Immature natural killer cell (primary cell): ENCODE results near the gene CPA4. TPM values are rescaled to one million over a fixed set of nuclear protein-coding genes. Genes with fewer than 3 reads are reported as not detected.

Source experiments
- DNase-seq, 3 donors: peaks; one replicate each; pipeline ENCODE4 v3.0.0; 2022; ENCODE audit warnings: mixed read lengths in 1 of 3
- H3K27ac Mint-ChIP-seq, 6 donors: one replicate each; pipeline ENCODE4 v1.8.0; 2020; ENCODE audit warnings: mixed read lengths in 6 of 6, mild to moderate bottlenecking in 5 of 6, inconsistent platforms in 4 of 6, moderate library complexity in 3 of 6
- H3K27me3 Mint-ChIP-seq, 3 donors: one replicate each; pipeline ENCODE4 v1.8.0; 2020 to 2021; ENCODE audit warnings: low read depth in 3 of 3, mild to moderate bottlenecking in 3 of 3, mixed read lengths in 3 of 3, moderate library complexity in 3 of 3, inconsistent platforms in 1 of 3
- H3K36me3 Mint-ChIP-seq, 3 donors: one replicate each; pipeline ENCODE4 v1.8.0; 2020; ENCODE audit warnings: mixed read lengths in 3 of 3, inconsistent platforms in 2 of 3, mild to moderate bottlenecking in 2 of 3
- H3K4me1 Mint-ChIP-seq, 2 donors: one replicate each; pipeline ENCODE4 v1.8.0; 2020; ENCODE audit warnings: inconsistent platforms in 2 of 2, mild to moderate bottlenecking in 2 of 2, mixed read lengths in 2 of 2, moderate library complexity in 1 of 2
- H3K4me3 Mint-ChIP-seq, 5 donors: one replicate each; pipeline ENCODE4 v1.8.0; 2020; ENCODE audit warnings: mild to moderate bottlenecking in 5 of 5, mixed read lengths in 5 of 5, inconsistent platforms in 3 of 5, moderate library complexity in 3 of 5
- H3K9me3 Mint-ChIP-seq, 6 donors: one replicate each; pipeline ENCODE4 v1.8.0; 2020; ENCODE audit warnings: mild to moderate bottlenecking in 6 of 6, mixed read lengths in 6 of 6, inconsistent platforms in 4 of 6, moderate library complexity in 3 of 6
- polyA plus RNA-seq, 3 donors: library from polyadenylated mRNA; unstranded; fragments of 300-500 nt; fragmentation: Illumina TruSeq; gene quantifications; one replicate each; pipeline ENCODE4 v1.2.3, GENCODE V29; 2021

Gene CPA4
- polyA plus RNA-seq, 3 donors from 2014 or later: not detected

DNA sequence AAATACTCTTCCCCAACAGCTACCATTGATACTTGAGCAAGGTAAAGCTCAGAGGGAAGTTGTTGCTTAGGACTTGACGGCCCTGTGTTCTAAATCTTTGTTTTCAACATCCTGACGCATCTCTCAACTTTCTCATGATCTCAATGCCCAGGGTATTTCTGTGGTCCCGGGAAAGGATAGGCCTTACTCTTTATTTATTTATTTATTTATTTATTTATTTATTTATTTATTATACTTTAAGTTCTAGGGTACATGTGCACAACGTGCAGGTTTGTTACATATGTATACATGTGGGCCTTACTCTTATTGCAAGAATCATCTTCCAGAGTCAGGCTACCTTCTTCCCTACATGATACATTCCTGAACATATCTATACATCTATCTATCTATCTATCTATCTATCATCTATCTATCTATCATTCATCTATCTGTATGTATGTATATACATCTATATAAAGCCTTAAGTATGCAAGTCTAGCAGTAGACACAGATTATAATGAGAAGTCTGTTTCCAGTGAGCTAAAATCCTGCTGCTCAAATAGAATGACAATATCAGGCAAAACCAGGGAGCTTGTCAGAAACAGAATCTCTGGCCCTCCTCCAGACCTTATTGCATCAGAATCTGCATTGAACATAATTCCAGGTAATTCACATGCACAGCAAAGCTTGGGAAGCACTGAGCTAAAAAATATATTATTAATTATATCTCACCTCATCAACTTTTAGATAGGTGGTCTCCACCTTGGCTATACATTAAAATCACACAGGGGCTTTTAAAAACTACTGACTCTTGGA, 39.5 kb downstream of the CPA4 start:
- no peak overlapping the region for H3K27ac Mint-ChIP-seq

DNA sequence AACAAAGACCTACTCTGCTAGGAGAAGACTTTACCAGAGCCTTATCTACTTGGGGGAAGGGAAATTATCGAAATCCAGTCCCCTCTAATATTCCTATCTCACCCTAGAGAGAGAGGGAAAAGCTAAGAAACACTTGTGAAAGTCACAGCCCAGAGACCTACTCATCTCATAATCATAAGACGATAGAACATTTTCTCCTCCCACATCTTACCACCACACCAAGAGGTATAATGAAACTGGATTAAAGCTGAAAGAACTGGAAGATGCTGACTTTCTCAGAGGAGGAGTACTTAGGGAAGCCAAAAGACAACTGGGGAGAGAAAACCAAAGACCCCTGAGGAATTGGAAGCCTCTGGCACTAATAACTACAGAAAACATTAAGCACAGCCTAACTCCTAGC, 40.9 kb downstream of the CPA4 start:
- no peak for DNase-seq
- H3K9me3 Mint-ChIP-seq: no peaks in the 10 kb centered on the region
- H3K4me3 Mint-ChIP-seq: no peak overlapping the region
- H3K27me3 Mint-ChIP-seq: peaks cover 0 to 5% (median 3%) of the 10 kb centered on the region in 3 donors
- no peaks in the 10 kb centered on the region for H3K36me3 Mint-ChIP-seq
- no peaks in the 10 kb centered on the region for H3K4me1 Mint-ChIP-seq
- H3K27ac Mint-ChIP-seq: no peak overlapping the region

More for the DNA sequence above, 39.5 kb downstream of the CPA4 start:
- Mint-ChIP-seq H3K36me3 (no peaks in the 10 kb centered on the region), H3K27me3 (peaks cover 0 to 8% (median 2%) of the 10 kb centered on the region in 3 donors), H3K4me3 (no peak overlapping the region), H3K4me1 (no peaks in the 10 kb centered on the region), H3K9me3 (no peaks in the 10 kb centered on the region)
- no peak for DNase-seq

DNA sequence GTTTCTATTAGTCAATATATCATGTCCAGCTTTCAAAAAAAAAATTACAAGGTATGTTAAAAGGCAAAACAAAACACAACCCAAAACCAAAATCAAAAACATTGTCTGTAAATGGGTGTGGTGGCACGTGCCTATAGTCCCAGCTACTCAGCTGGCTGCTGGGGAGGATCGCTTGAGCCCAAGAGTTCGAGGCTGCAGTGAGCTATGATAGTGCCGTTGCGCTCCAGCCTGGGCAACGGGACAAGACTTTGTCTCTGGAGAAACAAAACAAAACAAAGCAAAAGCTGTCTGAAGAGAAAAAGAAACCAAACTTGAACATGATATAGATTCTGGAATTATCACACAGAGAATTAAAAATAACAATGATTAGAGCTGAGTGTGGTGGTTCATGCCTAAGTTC, 41.3 kb downstream of the CPA4 start:
- no peak overlapping the region for H3K27ac Mint-ChIP-seq
- no peaks in the 10 kb centered on the region for H3K9me3 Mint-ChIP-seq
- no peak overlapping the region for H3K4me3 Mint-ChIP-seq
- no peaks in the 10 kb centered on the region for H3K4me1 Mint-ChIP-seq
- peaks cover 0 to 5% (median 3%) of the 10 kb centered on the region in 3 donors for H3K27me3 Mint-ChIP-seq
- no peak for DNase-seq
- H3K36me3 Mint-ChIP-seq: no peaks in the 10 kb centered on the region

DNA sequence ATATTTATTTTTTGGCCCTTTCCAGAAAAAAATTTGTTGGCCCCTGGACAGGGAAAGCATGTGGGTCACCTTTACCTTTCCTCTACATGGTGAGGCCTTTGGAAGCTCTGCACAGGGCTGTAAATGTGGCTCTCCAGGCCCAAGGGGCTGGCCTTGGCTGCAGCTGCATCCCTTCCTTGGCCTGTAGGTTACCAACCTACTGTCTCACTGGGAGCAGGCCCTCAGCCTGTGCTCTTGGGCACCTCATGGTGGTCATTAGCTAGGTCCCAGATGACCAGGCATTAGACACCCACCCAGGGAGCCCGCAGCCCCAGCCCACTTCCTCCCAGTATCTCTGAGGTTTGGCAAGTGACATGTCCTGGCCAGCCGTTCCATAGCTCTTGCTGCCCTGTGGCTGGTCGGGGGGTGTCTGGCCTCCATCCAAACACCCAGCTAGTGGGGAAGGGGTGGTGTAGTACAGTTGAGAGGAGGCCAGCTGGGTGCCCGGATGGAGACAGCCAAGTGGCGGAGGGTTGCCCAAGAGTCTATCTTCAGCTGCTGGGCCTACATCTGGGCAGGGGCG, 44.5 kb downstream of the CPA4 start:
- H3K4me1 Mint-ChIP-seq: no peaks in the 10 kb centered on the region
- no peaks in the 10 kb centered on the region for H3K36me3 Mint-ChIP-seq
- H3K9me3 Mint-ChIP-seq: no peaks in the 10 kb centered on the region
- peaks cover under 1 to 7% (median 1%) of the 10 kb centered on the region in 3 donors for H3K27me3 Mint-ChIP-seq
- H3K27ac Mint-ChIP-seq: no peak overlapping the region
- no peak for DNase-seq
- H3K4me3 Mint-ChIP-seq: no peak overlapping the region

DNA sequence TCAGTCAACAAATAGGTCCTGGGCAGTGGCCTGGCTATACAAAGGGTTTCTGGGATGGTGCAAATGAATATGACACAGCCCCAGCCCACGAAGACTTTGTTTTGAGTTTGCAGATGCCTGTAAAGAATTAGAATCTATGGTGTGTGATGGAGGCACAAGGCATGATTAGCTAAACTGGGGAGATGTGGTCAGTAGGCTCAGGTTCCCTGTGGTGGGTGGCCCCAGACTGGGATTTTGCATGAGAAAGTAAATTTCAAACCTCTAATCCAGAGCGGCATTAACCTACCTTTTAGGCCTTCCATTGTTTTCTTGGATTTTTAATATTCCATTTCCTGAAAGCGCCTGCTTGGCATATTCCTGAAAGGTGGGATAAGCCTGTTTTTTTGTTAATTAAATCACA, 45.3 kb downstream of the CPA4 start:
- DNase-seq: no peak
- H3K27me3 Mint-ChIP-seq: peaks cover 1 to 6% (median 1%) of the 10 kb centered on the region in 3 donors
- H3K27ac Mint-ChIP-seq: no peak overlapping the region
- no peak overlapping the region for H3K4me3 Mint-ChIP-seq
- no peaks in the 10 kb centered on the region for H3K9me3 Mint-ChIP-seq
- no peaks in the 10 kb centered on the region for H3K36me3 Mint-ChIP-seq
- no peaks in the 10 kb centered on the region for H3K4me1 Mint-ChIP-seq

DNA sequence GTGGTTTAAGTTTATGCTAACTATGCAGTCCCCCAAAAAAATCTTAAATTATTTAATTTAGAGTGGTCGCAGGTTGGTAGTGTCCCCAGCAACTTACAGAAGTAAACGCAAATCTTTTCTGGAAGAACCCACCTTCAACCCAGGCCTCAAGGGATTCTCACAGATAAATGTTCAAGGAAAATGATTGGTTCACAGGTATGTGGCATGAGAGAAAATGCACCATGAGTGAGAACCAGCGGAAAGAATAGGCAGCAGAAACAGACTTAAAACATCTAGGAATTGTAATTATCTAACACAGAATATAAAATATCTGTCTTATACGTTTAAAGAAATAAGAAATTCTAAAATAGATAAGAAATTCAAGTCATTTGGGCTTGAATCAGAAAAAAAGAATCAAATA, 48.9 kb downstream of the CPA4 start:
- peaks cover 1 to 4% (median 1%) of the 10 kb centered on the region in 3 donors for H3K27me3 Mint-ChIP-seq
- no peaks in the 10 kb centered on the region for H3K4me1 Mint-ChIP-seq
- DNase-seq: no peak
- H3K27ac Mint-ChIP-seq: no peak overlapping the region
- no peaks in the 10 kb centered on the region for H3K9me3 Mint-ChIP-seq
- no peaks in the 10 kb centered on the region for H3K36me3 Mint-ChIP-seq
- no peak overlapping the region for H3K4me3 Mint-ChIP-seq

DNA sequence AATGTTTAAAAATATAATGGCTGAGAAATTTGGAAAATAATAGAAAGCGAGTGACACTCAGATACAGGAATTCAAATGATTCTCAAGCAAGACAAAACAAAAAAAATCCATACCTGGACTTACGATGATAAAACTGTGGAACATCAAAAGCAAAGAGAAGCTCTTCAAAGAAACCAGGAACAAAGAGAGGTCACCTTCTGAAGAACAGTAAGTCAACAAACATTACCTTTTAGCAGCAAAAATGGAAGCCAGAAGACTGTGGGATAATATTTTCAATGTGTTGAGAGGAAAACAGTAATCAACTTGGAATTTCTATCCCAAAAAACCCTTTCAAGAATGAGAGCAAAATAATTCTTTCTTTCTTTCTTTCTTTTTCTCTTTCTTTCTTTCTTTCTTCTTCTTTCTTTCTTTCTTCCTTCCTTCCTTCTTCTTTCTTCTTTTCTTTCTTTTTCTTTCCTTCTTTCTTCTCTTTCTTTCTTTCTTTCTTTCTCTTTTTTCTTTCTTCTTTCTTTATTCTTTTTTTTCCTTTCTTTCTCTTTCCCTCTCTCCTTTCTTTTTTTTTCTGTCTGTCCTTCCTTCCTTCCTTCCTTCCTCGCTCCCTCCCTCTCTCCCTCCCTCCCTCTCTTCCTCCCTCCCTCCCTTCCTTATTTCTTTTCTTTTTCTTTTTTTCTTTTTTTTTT, 49.9 kb downstream of the CPA4 start:
- H3K27me3 Mint-ChIP-seq: peaks cover 1 to 4% (median 1%) of the 10 kb centered on the region in 3 donors
- no peak for DNase-seq
- H3K4me3 Mint-ChIP-seq: no peak overlapping the region
- no peaks in the 10 kb centered on the region for H3K4me1 Mint-ChIP-seq
- H3K9me3 Mint-ChIP-seq: no peaks in the 10 kb centered on the region
- H3K27ac Mint-ChIP-seq: no peak overlapping the region
- no peaks in the 10 kb centered on the region for H3K36me3 Mint-ChIP-seq

DNA sequence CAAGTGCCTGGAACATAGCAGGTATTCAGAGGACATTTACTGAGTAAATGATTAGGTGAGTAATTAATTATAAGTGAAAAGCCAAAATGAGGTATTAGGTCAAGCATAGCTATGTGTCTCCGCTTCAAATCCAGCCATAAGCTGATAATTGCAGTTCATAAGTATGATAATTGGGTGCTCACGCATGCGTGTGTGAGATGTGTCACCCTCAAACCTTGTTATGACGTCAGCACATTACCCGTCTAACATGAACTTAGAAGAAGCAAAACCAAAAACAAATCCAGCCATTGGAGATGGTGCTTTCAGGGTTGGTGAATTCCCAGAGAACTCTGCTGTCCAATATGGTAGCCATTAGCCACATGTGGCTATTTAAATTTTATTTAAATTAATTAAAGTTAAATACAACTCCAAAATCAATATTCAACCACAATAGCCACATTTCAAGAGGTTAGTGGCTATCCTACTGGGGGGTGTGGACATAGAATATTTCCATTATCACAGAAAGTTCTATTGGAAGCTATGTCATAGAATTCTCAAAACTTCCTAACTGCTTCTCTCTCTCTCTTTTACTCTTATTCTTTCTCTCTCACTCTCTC, 51.4 kb downstream of the CPA4 start, which contains the start of gene CPA5:
TSS of gene CPA5 (plus strand) at position 546 of the 596 bp plus-strand sequence. CDS start 1,670 bp downstream, outside the sequence.
- H3K36me3 Mint-ChIP-seq: no peaks in the 10 kb centered on the region

DNA sequence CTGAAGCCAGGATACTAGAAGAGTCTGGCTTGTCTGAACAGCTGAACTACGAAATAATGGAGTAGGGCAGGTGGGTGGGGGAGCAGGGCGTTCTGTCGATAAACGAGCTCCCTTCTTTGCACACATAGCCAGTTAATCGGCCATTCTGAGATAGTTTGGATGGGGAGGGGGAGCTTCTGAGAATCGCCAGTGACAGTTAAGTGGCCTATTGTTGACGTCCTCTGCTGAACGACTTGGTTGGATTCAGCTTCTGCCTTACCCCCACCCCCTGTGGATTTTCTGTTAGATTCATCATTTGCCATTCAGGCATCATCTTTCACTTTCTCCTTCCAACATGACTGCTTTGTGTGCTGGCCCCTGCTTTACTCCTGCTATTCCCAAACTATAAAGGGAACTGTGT, 52.2 kb downstream of the CPA4 start:
- Mint-ChIP-seq H3K36me3 (no peaks in the 10 kb centered on the region), H3K4me1 (no peaks in the 10 kb centered on the region), H3K27ac (no peak overlapping the region), H3K27me3 (peaks cover 0 to 4% (median 1%) of the 10 kb centered on the region in 3 donors), H3K4me3 (no peak overlapping the region), H3K9me3 (no peaks in the 10 kb centered on the region)
- no peak for DNase-seq

More for the DNA sequence above, 51.4 kb downstream of the CPA4 start, which contains the start of gene CPA5:
- no peaks in the 10 kb centered on the region for H3K9me3 Mint-ChIP-seq
- DNase-seq: no peak
- H3K4me3 Mint-ChIP-seq: no peak within 1 kb of the TSS
- H3K4me1 Mint-ChIP-seq: no peaks in the 10 kb centered on the region
- peaks cover 0 to 4% (median 1%) of the 10 kb centered on the region in 3 donors for H3K27me3 Mint-ChIP-seq
- H3K27ac Mint-ChIP-seq: no peak within 1 kb of the TSS

DNA sequence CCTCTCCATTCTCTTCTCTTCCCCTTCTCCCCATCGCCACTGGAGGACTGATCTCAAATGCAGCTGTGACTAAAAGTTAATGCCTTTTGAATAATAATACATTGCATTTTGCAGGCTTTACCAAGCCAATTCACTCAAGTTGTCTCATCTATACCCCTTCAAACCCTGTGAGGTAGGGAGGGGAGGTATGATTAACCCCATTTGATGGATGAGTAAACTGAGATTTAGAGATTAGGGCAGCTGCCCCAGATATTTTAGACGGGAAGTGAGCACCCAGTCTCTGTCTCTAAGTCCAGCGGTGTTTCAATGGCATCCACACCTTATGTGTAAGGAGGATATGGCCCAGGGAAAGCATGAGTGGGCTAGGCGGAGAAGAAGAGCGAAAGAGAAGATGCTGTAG, 52.8 kb downstream of the CPA4 start:
- H3K4me1 Mint-ChIP-seq: no peaks in the 10 kb centered on the region
- DNase-seq: no peak
- H3K4me3 Mint-ChIP-seq: no peak overlapping the region
- peaks cover 0 to 4% (median 4%) of the 10 kb centered on the region in 3 donors for H3K27me3 Mint-ChIP-seq
- H3K36me3 Mint-ChIP-seq: no peaks in the 10 kb centered on the region
- no peak overlapping the region for H3K27ac Mint-ChIP-seq
- no peaks in the 10 kb centered on the region for H3K9me3 Mint-ChIP-seq

DNA sequence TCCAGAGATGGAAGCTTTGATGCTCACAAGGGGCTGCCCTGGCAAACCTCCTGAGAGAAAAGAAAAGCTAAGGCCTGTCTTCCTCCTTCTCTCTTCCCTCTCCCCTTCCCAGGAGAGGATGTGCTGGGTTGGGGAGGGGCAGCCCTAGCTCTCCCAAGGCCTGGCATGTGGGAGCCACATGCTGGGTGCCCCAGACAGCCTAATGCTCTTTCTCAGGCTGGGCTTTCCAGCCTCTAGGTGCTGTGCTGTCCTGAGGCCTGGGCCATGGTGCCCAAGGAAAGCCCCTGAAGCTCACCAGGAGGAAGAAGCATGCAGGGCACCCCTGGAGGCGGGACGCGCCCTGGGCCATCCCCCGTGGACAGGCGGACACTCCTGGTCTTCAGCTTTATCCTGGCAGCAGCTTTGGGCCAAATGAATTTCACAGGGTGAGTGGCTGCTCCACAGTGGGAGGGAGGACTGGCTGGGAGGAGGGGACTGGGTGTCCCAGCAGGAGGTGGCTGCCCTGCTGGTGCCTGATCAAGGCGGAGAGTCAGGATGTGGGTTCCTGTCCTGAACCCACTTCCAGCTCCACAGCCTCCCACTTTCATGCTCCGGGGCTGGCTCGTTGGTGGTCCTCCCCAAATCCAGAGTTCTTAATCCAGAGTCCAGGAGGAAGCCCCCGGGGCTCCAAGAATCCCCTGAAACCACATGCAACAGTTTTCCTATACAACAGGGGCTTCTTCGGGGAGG, 53.4 kb downstream of the CPA4 start:
- Mint-ChIP-seq H3K27me3 (peaks cover 0 to 4% (median 4%) of the 10 kb centered on the region in 3 donors), H3K9me3 (no peaks in the 10 kb centered on the region), H3K36me3 (no peaks in the 10 kb centered on the region), H3K27ac (no peak overlapping the region), H3K4me3 (no peak overlapping the region), H3K4me1 (no peaks in the 10 kb centered on the region)
- no peak for DNase-seq

DNA sequence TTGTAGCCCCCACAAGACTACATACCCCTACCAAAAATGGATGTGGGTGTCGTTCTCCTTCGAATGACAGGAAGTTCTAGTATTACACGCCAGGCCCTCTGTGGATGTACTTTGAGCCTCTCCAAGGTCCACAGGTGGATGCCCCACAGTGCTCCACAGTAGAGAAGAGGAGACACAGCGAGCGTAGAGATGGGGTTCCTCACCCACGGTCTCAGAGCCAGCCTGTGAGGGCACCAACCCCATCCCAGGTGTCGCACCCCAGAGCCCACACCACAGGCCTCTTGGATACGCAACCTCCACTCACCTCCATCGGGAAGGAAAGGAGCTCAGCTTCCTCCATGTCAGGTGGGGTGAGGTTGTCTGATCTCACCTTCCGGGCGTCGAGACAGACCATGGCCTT, 54.0 kb downstream of the CPA4 start:
- no peaks in the 10 kb centered on the region for H3K36me3 Mint-ChIP-seq
- no peak overlapping the region for H3K27ac Mint-ChIP-seq
- no peak for DNase-seq
- H3K4me3 Mint-ChIP-seq: no peak overlapping the region
- H3K4me1 Mint-ChIP-seq: no peaks in the 10 kb centered on the region
- peaks cover 0 to 4% (median 4%) of the 10 kb centered on the region in 3 donors for H3K27me3 Mint-ChIP-seq
- no peaks in the 10 kb centered on the region for H3K9me3 Mint-ChIP-seq

DNA sequence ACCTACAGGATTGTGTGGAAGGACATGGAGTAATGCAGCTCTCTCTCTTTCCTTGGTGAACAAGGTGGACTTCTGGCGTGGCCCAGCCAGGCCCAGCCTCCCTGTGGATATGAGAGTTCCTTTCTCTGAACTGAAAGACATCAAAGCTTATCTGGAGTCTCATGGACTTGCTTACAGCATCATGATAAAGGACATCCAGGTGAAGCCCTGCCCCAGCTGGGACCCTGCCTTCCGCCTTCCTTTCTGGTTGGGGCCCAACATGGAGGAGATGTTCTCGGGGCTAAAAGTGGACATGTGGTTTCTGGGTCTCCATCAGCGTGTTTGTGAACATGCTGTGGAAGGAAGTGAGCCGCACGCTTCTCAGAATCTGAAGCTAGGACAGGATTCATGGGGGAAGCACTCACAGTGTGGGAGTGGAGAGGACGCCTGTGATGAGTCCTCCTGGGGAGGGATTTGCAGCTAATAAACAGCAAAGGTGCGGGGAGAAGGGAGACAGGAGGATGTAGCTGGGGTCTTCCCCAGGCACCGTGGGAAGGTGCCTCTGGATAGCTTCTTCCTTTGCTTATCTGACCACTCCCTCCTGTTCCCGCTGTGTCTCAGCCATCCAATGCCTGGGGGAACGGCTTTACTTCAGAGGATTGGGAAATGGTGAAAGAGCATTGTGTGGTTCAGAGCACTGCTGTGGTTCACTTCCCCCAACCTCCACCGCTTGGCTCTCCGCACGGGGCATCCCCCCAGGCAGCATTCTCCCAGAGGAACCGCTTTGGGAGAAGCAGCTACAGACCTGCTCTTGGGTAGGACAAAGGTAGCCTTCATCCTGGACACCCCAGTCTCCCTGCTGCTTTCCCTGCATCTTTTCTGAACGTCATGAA, 57.2 kb downstream of the CPA4 start:
- Mint-ChIP-seq H3K9me3 (no peaks in the 10 kb centered on the region), H3K27me3 (peaks cover 0 to 5% (median 5%) of the 10 kb centered on the region in 3 donors), H3K36me3 (no peaks in the 10 kb centered on the region), H3K4me1 (no peaks in the 10 kb centered on the region), H3K4me3 (no peak overlapping the region), H3K27ac (no peak overlapping the region)
- DNase-seq: no peak
